ENCODE results near the gene ADARB1. TPM values are rescaled to one million over a fixed set of nuclear protein-coding genes. Genes with fewer than 3 reads are reported as not detected.

Gene ADARB1
- total and polyA plus RNA-seq, 9 of the 15 experiments (the other 6 are each of a cell fraction or from before 2014, with no cell fraction given): 6.7 to 16.0 (median 8.3) TPM

GRCh38 chr21:45126204-45126626 lies 51.8 kb downstream of the ADARB1 start:
- Histone ChIP-seq H3K27ac (ENCODE audit: extremely low read depth, low read depth, low read length) (no peak overlapping the region), H4K20me1 (replicated peaks; ENCODE audit: control insufficient read depth, insufficient read depth, low read length) (0 out of 2 replicates have a peak, but pooled peaks cover 4% of the 10 kb centered on the region), H3K9ac (ENCODE audit: insufficient read depth in 1 of 2, low read depth in 2 of 2, low read length in 2 of 2) (no peak overlapping the region), H3K4me1 (replicated peaks in 1 of 2; ENCODE audit: control insufficient read depth in 2 of 2, insufficient read depth in 2 of 2, low read length in 2 of 2) (peaks cover 5 to 12% of the 10 kb centered on the region in 2 experiments; a peak in 4 of 5 replicates), H3K79me2 (ENCODE audit: control insufficient read depth, insufficient read depth, low read length) (no peaks in the 10 kb centered on the region), H3K27me3 (ENCODE audit: control insufficient read depth in 2 of 2, insufficient read depth in 2 of 2, low read length in 2 of 2) (no peaks in the 10 kb centered on the region; a peak in 1 of 5 replicates), H3K4me3 (no peak overlapping the region), H3K9me1 (ENCODE audit: control insufficient read depth, insufficient read depth, low read length) (no peaks in the 10 kb centered on the region), H2AFZ (ENCODE audit: low read depth, low read length) (no peak overlapping the region), H3K4me2 (ENCODE audit: insufficient read depth, low read length) (no peak overlapping the region), H3K36me3 (ENCODE audit: control insufficient read depth, insufficient read depth, low read length) (no peaks in the 10 kb centered on the region; the same call in 2 of the 3 replicates), H3K9me3 (replicated peaks; ENCODE audit: control insufficient read depth, insufficient read depth, low read depth, low read length) (no peaks in the 10 kb centered on the region)
- DNase-seq (ENCODE audit: extremely low read depth in 1 of 4, low spot score in 3 of 4) (no peak), ATAC-seq (no peak), FAIRE-seq (no peak)
- 52% methylated on average over 11 of the region's 11 CpGs for WGBS (ENCODE audit: insufficient coverage, low coverage, missing lambda C conversion rate)
- ChIA-PET POLR2A (interaction anchor here (0.6 to 1.0 kb wide), 2 partner anchors 21 to 104 kb away, joined by 3 read pairs; no protein-coding TSS in a partner anchor), CTCF (ENCODE audit: low intra/inter-chr PET ratio) (interaction anchor here (0.7 kb wide), 1 partner anchor 182 kb away, joined by 3 read pairs; no protein-coding TSS in a partner anchor)
- BruUV-seq (replicated peaks): no TSS peak
- intact Hi-C loops (cut with micrococcal nuclease): no loop called here
- in situ Hi-C loops (cut with MboI): no loop called here
- TF ChIP-seq NFE2 (IDR thresholded peaks at IDR 0.05; ENCODE audit: low read depth): 0 out of 2 replicates have a peak, but pooled peaks have one; percentile 24
- TF ChIP-seq THRB (CRISPR knock-in tag; conservative IDR thresholded peaks at IDR 0.05): no peak

GRCh38 chr21:45126983-45127382 lies 52.6 kb downstream of the ADARB1 start:
- Histone ChIP-seq H3K4me1 (replicated peaks in 1 of 2; ENCODE audit: control insufficient read depth in 2 of 2, insufficient read depth in 2 of 2, low read length in 2 of 2) (peaks cover 5 to 12% of the 10 kb centered on the region in 2 experiments; a peak in 4 of 5 replicates), H3K79me2 (ENCODE audit: control insufficient read depth, insufficient read depth, low read length) (no peaks in the 10 kb centered on the region), H3K27ac (ENCODE audit: extremely low read depth, low read depth, low read length) (no peak overlapping the region), H4K20me1 (replicated peaks; ENCODE audit: control insufficient read depth, insufficient read depth, low read length) (0 out of 2 replicates have a peak, but pooled peaks cover 4% of the 10 kb centered on the region), H3K4me3 (no peak overlapping the region), H3K36me3 (ENCODE audit: control insufficient read depth, insufficient read depth, low read length) (no peaks in the 10 kb centered on the region; the same call in 2 of the 3 replicates), H2AFZ (ENCODE audit: low read depth, low read length) (no peak overlapping the region), H3K9me3 (replicated peaks; ENCODE audit: control insufficient read depth, insufficient read depth, low read depth, low read length) (no peaks in the 10 kb centered on the region), H3K4me2 (ENCODE audit: insufficient read depth, low read length) (no peak overlapping the region), H3K9me1 (ENCODE audit: control insufficient read depth, insufficient read depth, low read length) (no peaks in the 10 kb centered on the region), H3K9ac (ENCODE audit: insufficient read depth in 1 of 2, low read depth in 2 of 2, low read length in 2 of 2) (no peak overlapping the region), H3K27me3 (ENCODE audit: control insufficient read depth in 2 of 2, insufficient read depth in 2 of 2, low read length in 2 of 2) (no peaks in the 10 kb centered on the region; a peak in 1 of 5 replicates)
- FAIRE-seq (no peak), DNase-seq (ENCODE audit: extremely low read depth in 1 of 4, low spot score in 3 of 4) (no peak), ATAC-seq (no peak)
- BruUV-seq (replicated peaks): no TSS peak
- in situ Hi-C loops (cut with MboI) (no loop called here), intact Hi-C loops (cut with micrococcal nuclease) (no loop called here)
- 28% methylated on average over 7 of the region's 7 CpGs for WGBS (ENCODE audit: insufficient coverage, low coverage, missing lambda C conversion rate)
- TF ChIP-seq TCF15 (CRISPR knock-in tag; IDR thresholded peaks at IDR 0.05): no peak
- TF ChIP-seq FOXP1 (CRISPR knock-in tag; IDR thresholded peaks at IDR 0.05): no peak
- no peak for TF ChIP-seq SRSF3 (IDR thresholded peaks at IDR 0.05; ENCODE audit: insufficient read depth, low read length)
- no peak for TF ChIP-seq ZNF766 (CRISPR knock-in tag; conservative IDR thresholded peaks at IDR 0.05)
- no peak for TF ChIP-seq IRF1 (CRISPR knock-in tag; IDR thresholded peaks at IDR 0.05; ENCODE audit: borderline replicate concordance)
- no peak for TF ChIP-seq ZNF324 (CRISPR knock-in tag; IDR thresholded peaks at IDR 0.05)
- no peak for TF ChIP-seq RBBP5 (IDR thresholded peaks at IDR 0.05; ENCODE audit: borderline replicate concordance, insufficient read depth, low read length, poor library complexity, severe bottlenecking)
- TF ChIP-seq ZNF174 (CRISPR knock-in tag; IDR thresholded peaks at IDR 0.05): no peak
- no peak for TF ChIP-seq HEY1 (CRISPR knock-in tag; IDR thresholded peaks at IDR 0.05; ENCODE audit: borderline replicate concordance)
- CTCF ChIA-PET (ENCODE audit: low intra/inter-chr PET ratio): interaction anchor here (3.6 kb wide), 1 partner anchor 177 kb away, joined by 28 read pairs; no protein-coding TSS in a partner anchor
- POLR2A ChIA-PET: interaction anchor here (0.7 kb wide), 1 partner anchor 12 kb away, joined by 4 read pairs; no protein-coding TSS in a partner anchor

Data from K562 (cell line).